Prostate gland (tissue), 2 donors: ENCODE data around the gene POLDIP2. TPM values are rescaled to one million over a fixed set of nuclear protein-coding genes. Genes with fewer than 3 reads are reported as not detected.

ENCODE experiments used
- DNase-seq: peaks from one replicate; pipeline ENCODE4 v3.0.0-alpha.2; 2019; ENCODE audit warnings: low spot score
- H3K27ac ChIP-seq, 2 donors: fragments of 200-600 bp; sonication (generic); 2 replicates each; pipeline ENCODE4 v1.5.1; 2017 to 2019
- H3K27me3 ChIP-seq: fragments of 200-600 bp; sonication (generic); replicated peaks from 2 replicates; pipeline ENCODE4 v1.5.1; 2019; ENCODE audit not compliant: insufficient read depth
- H3K36me3 ChIP-seq, 2 donors: fragments of 200-600 bp; sonication (generic); 1 replicate in 1 of 2; 2 replicates in 1 of 2; pipeline versions ENCODE4 v1.5.1 to v1.8.1; 2017 to 2019
- H3K4me1 ChIP-seq: fragments of 200-600 bp; sonication (generic); replicated peaks from 2 replicates; pipeline ENCODE4 v1.5.1; 2019
- H3K4me3 ChIP-seq, 2 donors: fragments of 200-600 bp; sonication (generic); 2 replicates each; pipeline ENCODE4 v1.5.1; 2017 to 2019
- H3K9me3 ChIP-seq: fragments of 200-600 bp; sonication (generic); 2 replicates; pipeline ENCODE4 v1.5.1; 2017
- POLR2A ChIP-seq: fragments of 450-650 bp; IDR thresholded peaks from one replicate; pipeline ENCODE4 v1.6.1; 2016; ENCODE audit warnings: antibody characterized with exemption, mild to moderate bottlenecking
- POLR2AphosphoS5 ChIP-seq: sonication (generic); formaldehyde crosslinking; IDR thresholded peaks from one replicate; pipeline ENCODE4 v1.6.1; 2017; ENCODE audit warnings: antibody characterized with exemption
- WGBS: methylation state at CpG from one replicate; pipeline ENCODE4 v1.1.5; 2018; 5-methylcytosine and 5-hydroxymethylcytosine counted together
- intact Hi-C: fragments of 100-400 bp; cut with DNase I; formaldehyde crosslinking; loops from one replicate; pipeline ENCODE4 v1.14.2; 2022
- total RNA-seq, 2 donors: library from RNA; depleted of rRNA; stranded (reverse); fragments of >200 nt; gene quantifications; one replicate each; pipeline ENCODE4 v1.1.0, GENCODE V29; 2016
- TF ChIP-seq, protein P1 (sequence below), 4 experiments: fragments of 200-600 bp in 2 of 4; fragments of 450-650 bp in 2 of 4; sonication (generic) in 2 of 4; IDR thresholded peaks; 1 replicate in 3 of 4; 2 replicates in 1 of 4; pipeline ENCODE4 v1.5.1; 2016 to 2019; ENCODE audit warnings: antibody characterized with exemption in 4 of 4, mild to moderate bottlenecking in 2 of 4, moderate library complexity in 2 of 4

Gene POLDIP2
- total RNA-seq, 2 donors from 2014 or later = 94.4 to 140 TPM

DNA sequence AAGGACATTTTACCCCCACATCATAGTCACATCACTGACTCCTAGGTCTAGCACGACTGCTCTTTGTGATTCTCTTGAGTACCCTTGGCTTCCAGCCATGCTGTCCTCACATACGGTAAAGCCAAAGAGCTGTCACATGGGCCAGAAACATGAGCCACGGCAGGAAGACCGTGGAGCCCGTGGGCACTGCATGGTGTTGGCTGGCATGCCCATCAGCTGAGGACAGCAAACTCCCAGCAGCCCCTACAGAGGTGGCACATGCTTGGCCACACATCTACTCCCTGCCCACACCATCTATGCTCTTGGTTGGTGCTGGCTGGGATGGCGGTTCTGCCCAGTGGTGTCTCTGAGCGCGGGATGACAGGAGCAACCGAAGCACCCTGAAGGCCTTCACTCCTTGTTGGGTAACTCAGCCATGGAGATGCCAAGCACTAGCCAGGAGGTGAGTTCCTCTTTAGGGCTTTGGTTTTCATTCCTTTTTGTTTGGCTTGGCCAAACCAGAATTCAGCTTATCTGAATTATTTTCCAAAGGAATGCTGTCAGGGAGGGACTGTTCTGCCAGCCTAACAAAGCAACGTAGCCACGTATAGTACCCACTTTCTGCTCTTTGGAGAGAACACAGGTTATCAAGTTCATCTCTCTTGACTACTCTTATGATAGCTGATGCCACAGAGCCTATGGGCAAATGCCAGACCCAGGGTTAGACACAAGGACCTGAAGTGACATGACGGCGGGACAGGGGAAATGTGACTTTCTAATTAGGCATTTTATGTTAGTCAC is 11.7 kb downstream of the POLDIP2 start:
- peaks cover 12 to 21% of the 10 kb centered on the region in 2 donors for H3K36me3 ChIP-seq
- no peak for DNase-seq

DNA sequence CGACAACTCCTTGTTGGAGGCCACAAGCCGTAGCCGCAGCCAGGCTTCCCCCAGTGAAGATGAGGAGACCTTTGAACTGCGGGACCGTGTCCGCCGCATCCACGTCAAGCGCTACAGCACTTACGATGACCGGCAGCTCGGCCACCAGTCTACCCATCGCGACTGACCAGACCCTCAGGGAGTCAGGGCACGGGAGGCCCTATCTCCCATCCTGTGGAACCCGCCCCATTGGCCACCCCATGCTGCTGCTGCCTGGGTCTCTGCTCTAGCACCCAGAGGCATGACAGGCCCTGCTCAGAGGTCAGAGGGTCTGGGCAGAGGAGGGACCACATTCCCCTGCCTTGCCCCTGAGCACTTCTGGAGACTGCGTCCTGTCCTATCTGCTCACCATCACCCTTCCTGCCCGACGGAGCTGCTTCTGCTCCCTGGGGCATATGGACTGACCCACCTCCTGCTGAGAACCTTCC is 12.9 kb downstream of the POLDIP2 start:
- WGBS = 92% methylated on average over 19 of the region's 19 CpGs
- no peaks in the 10 kb centered on the region for H3K27me3 ChIP-seq
- H3K4me3 ChIP-seq = no peak overlapping the region
- no peak for DNase-seq
- intact Hi-C loops = no loop called here
- H3K4me1 ChIP-seq = no peaks in the 10 kb centered on the region
- peaks cover 12 to 30% of the 10 kb centered on the region in 2 donors for H3K36me3 ChIP-seq
- TF ChIP-seq POLR2AphosphoS5 (no peak), POLR2A (no peak)
- TF ChIP-seq, protein P1, sequence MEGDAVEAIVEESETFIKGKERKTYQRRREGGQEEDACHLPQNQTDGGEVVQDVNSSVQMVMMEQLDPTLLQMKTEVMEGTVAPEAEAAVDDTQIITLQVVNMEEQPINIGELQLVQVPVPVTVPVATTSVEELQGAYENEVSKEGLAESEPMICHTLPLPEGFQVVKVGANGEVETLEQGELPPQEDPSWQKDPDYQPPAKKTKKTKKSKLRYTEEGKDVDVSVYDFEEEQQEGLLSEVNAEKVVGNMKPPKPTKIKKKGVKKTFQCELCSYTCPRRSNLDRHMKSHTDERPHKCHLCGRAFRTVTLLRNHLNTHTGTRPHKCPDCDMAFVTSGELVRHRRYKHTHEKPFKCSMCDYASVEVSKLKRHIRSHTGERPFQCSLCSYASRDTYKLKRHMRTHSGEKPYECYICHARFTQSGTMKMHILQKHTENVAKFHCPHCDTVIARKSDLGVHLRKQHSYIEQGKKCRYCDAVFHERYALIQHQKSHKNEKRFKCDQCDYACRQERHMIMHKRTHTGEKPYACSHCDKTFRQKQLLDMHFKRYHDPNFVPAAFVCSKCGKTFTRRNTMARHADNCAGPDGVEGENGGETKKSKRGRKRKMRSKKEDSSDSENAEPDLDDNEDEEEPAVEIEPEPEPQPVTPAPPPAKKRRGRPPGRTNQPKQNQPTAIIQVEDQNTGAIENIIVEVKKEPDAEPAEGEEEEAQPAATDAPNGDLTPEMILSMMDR (IDR thresholded peaks at IDR 0.05) = no peak
- no peaks in the 10 kb centered on the region for H3K9me3 ChIP-seq
- no peak overlapping the region for H3K27ac ChIP-seq

More for the DNA sequence above, 11.7 kb downstream of the POLDIP2 start:
- no peak overlapping the region for H3K4me3 ChIP-seq
- H3K27me3 ChIP-seq = no peaks in the 10 kb centered on the region
- no peak overlapping the region for H3K27ac ChIP-seq
- 54% methylated on average over 13 of the region's 13 CpGs for WGBS
- no peaks in the 10 kb centered on the region for H3K9me3 ChIP-seq
- H3K4me1 ChIP-seq = no peaks in the 10 kb centered on the region
- intact Hi-C loops = no loop called here
- TF ChIP-seq, protein P1 (IDR thresholded peaks at IDR 0.05) = no peak
- TF ChIP-seq POLR2AphosphoS5 (no peak), POLR2A (no peak)

DNA sequence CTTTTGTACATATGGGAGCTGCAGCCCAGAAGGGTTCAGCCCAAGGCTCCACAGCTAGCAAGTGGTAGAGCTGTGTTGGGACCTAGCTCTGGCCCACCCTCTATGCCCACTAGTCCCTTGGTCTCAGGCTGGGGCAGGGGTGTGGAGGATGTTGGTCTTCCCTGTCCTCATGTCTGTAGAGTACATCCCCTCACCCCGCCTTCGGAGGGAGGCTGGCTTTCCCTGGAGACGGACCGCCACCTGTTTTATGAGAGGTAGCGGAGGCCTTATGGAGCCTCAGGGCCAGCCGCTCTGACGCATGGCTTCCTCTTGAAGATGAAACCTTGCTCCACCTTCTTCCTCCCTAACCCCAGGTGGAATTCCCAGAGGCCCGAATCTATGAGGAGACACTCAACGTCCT is 13.3 kb downstream of the POLDIP2 start:
- WGBS = 84% methylated on average over 9 of the region's 9 CpGs
- no peak for DNase-seq
- no peak overlapping the region for H3K4me3 ChIP-seq
- H3K36me3 ChIP-seq = peaks cover 12 to 30% of the 10 kb centered on the region in 2 donors
- H3K9me3 ChIP-seq = no peaks in the 10 kb centered on the region
- TF ChIP-seq POLR2A (no peak), POLR2AphosphoS5 (no peak)
- TF ChIP-seq, protein P1 (IDR thresholded peaks at IDR 0.05) = no peak
- no peaks in the 10 kb centered on the region for H3K27me3 ChIP-seq
- intact Hi-C loops = no loop called here
- no peaks in the 10 kb centered on the region for H3K4me1 ChIP-seq
- no peak overlapping the region for H3K27ac ChIP-seq

DNA sequence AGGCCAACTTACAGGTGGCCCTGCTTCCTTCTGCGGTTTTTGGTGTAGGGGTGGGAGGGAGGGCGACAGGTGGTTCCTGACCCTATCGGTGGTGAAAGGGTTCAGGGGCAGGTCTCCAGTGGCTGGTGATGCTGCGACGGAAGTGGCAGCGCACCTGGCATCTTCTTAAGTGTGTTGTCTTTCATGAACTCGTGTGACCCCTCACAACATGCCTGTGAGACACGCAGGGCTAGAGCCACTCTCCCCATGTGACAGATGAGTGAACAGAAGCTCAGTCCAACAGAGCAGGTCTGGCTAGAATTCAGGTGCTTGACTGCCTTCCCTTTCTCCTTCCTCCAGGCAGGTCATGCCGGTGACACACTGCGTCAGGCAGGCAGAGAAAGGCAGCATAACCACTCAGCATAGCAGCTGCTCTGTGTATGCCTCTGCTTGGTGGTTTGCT is 13.8 kb downstream of the POLDIP2 start:
- 82% methylated on average over 10 of the region's 10 CpGs for WGBS
- intact Hi-C loops = no loop called here
- peaks cover 12 to 30% of the 10 kb centered on the region in 2 donors for H3K36me3 ChIP-seq
- H3K4me3 ChIP-seq = no peak overlapping the region
- H3K27ac ChIP-seq = no peak overlapping the region
- no peak for TF ChIP-seq POLR2A
- TF ChIP-seq, protein P1 (IDR thresholded peaks at IDR 0.05) = no peak
- TF ChIP-seq POLR2AphosphoS5 = no peak
- H3K9me3 ChIP-seq = no peaks in the 10 kb centered on the region
- no peaks in the 10 kb centered on the region for H3K4me1 ChIP-seq
- H3K27me3 ChIP-seq = no peaks in the 10 kb centered on the region
- DNase-seq = no peak

DNA sequence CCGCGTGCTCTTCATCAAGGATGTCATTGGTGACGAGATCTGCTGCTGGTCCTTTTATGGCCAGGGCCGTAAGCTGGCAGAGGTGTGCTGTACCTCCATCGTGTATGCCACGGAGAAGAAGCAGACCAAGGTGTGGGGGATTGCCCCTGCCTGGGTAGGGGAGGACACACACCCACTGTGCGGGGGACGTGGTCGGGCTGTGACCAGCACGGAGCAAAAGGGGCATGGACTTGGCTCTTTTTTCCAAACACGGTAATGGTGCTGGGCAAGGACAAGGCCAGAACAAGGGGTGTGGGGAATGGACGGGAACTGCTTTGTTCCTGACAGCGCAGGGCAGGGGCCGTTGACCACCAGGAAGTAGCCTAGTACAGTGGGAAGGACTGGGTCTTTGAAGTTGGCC is 15.0 kb downstream of the POLDIP2 start:
- no peak for DNase-seq
- no peaks in the 10 kb centered on the region for H3K27me3 ChIP-seq
- intact Hi-C loops = no loop called here
- TF ChIP-seq POLR2AphosphoS5 = no peak
- 92% methylated on average over 14 of the region's 14 CpGs for WGBS
- no peak overlapping the region for H3K27ac ChIP-seq
- H3K4me1 ChIP-seq = no peaks in the 10 kb centered on the region
- no peak overlapping the region for H3K4me3 ChIP-seq
- H3K36me3 ChIP-seq = peaks cover 8 to 20% of the 10 kb centered on the region in 2 donors
- no peaks in the 10 kb centered on the region for H3K9me3 ChIP-seq
